Adrenal gland (tissue), 12 donors: ENCODE measurements around the gene MNAT1. TPM values are rescaled to one million over a fixed set of nuclear protein-coding genes. Genes with fewer than 3 reads are reported as not detected.
"Not testable (repeated sequence)": the region's sequence is repeated elsewhere in the genome, so short reads cannot be mapped to it uniquely, and the experiment has no call there.

Experiments used
- DNase-seq, 7 donors: peaks; one replicate each; pipeline ENCODE4 v3.0.0-alpha.2; 2019 to 2020
- H3K27ac ChIP-seq, 5 donors: fragments of 200-600 bp; sonication (generic) in 4 of 5; 1 replicate in 3 of 5; 2 replicates in 2 of 5; pipeline versions ENCODE4 v1.5.1 to v1.8.0; 2016 to 2020; ENCODE audit warnings: mild to moderate bottlenecking in 1 of 5
- H3K27me3 ChIP-seq: fragments of 200-600 bp; 2 replicates; pipeline ENCODE4 v1.8.0; 2021
- H3K36me3 ChIP-seq, 2 donors: fragments of 200-600 bp; replicated peaks in 1 of 2; 1 replicate in 1 of 2; 2 replicates in 1 of 2; pipeline versions ENCODE4 v1.5.1 to v1.8.0; 2018 to 2022
- H3K4me1 ChIP-seq, 2 donors: fragments of 200-600 bp; replicated peaks in 1 of 2; 1 replicate in 1 of 2; 2 replicates in 1 of 2; pipeline versions ENCODE4 v1.5.1 to v1.8.0; 2018 to 2021
- H3K4me3 ChIP-seq, 4 donors: fragments of 200-600 bp; sonication (generic) in 3 of 4; one replicate each; pipeline ENCODE4 v1.5.1; 2016 to 2018
- H3K9me3 ChIP-seq, 3 donors: fragments of 200-600 bp; sonication (generic) in 1 of 3; replicated peaks in 1 of 3; 1 replicate in 2 of 3; 2 replicates in 1 of 3; pipeline versions ENCODE4 v1.5.1 to v1.8.0; 2016 to 2021
- POLR2A ChIP-seq, 2 donors: fragments of 450-650 bp; IDR thresholded peaks; one replicate each; pipeline ENCODE4 v1.6.1; 2017; ENCODE audit warnings: antibody characterized with exemption in 2 of 2, mild to moderate bottlenecking in 2 of 2, moderate library complexity in 1 of 2
- WGBS, 4 donors: extraction: QIAGEN DNeasy Blood & Tissue Kit in 2 of 4; methylation state at CpG; one replicate each; pipeline versions ENCODE4 v1.1.5 to v1.1.7; 2013 to 2017; 5-methylcytosine and 5-hydroxymethylcytosine counted together
- intact Hi-C, 2 donors: fragments of 100-400 bp; cut with DNase I; formaldehyde crosslinking; loops; one replicate each; pipeline versions ENCODE4 v1.14.1 to v1.15.0; 2022 to 2023
- polyA plus RNA-seq, 3 donors: library from polyadenylated mRNA; stranded (reverse); fragments of 200-250 nt in 2 of 3; fragments of 350-450 nt in 1 of 3; fragmentation: Illumina TruSeq in 1 of 3; extraction: RNeasy Lipid Tissue Mini Kit (QIAGEN cat#74804) in 1 of 3; gene quantifications; one replicate each; pipeline ENCODE4 v1.2.3, GENCODE V29; 2013 to 2014
- total RNA-seq, 9 donors: library from RNA; depleted of rRNA in 4 of 9; stranded (reverse); fragments of >200 nt in 4 of 9; fragments of 120-200 nt in 1 of 9; fragmentation: NEBNext Ultra II Directional in 1 of 9; extraction: Animal tissue kit (Norgen Biotek cat#: 25700) in 1 of 9; gene quantifications; one replicate each; pipeline versions ENCODE4 v1.1.0 to v1.2.4, GENCODE V29; 2013 to 2023
- TF ChIP-seq, protein P1 (sequence below), 6 experiments: fragments of 450-650 bp in 4 of 6; fragments of 200-600 bp in 2 of 6; sonication (generic) in 1 of 6; IDR thresholded peaks; 1 replicate in 5 of 6; 2 replicates in 1 of 6; pipeline versions ENCODE4 v1.5.1 to v1.8.0; 2016 to 2021; ENCODE audit warnings: antibody characterized with exemption in 6 of 6, mild to moderate bottlenecking in 2 of 6, moderate library complexity in 1 of 6
- donor health status: healthy with polysubstance abuse.
- donor health status: Bipolar disorder and iron deficiency.
- donor health status: DM: yes; HTN: yes; CAD: no.
- donor health status: DM: no; HTN: no; CAD: no.
- donor health status: DM: no; HTN: no; CAD: no.
- donor health status: DM: yes; HTN: yes; CAD: no.

Gene MNAT1
- total and polyA plus RNA-seq, 12 donors, result 11.7 to 69.2 (median 29.0) TPM

DNA sequence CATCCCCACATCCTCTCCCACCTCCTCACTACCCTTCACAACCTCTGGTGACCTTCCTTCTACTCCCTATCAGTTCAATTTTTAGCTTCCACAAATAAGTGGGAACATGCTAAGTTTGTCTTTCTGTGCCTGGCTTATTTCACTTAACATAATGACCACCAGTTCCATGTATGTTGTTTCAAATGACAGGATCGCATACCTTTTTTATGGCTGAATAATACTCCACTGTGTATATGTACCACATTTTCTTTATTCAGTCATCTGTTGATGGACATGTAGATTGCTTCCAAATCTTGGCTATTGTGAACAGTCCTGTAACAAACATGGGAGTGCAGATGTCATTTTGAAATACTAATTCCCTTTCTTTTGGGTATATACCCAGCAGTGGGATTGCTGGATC, 147.7 kb downstream of the MNAT1 start:
- intact Hi-C loops, result no loop called here
- DNase-seq, result no peak
- Histone ChIP-seq H3K4me3 (no peak overlapping the region), H3K27me3 (no peaks in the 10 kb centered on the region), H3K4me1 (no peaks in the 10 kb centered on the region), H3K27ac (no peak overlapping the region), H3K9me3 (no peaks in the 10 kb centered on the region), H3K36me3 (no peaks in the 10 kb centered on the region)
- 95 to 100% (median 99%) methylated on average over 1 of the region's 1 CpG for WGBS, 4 donors
- TF ChIP-seq POLR2A (IDR thresholded peaks at IDR 0.05), result no peak
- TF ChIP-seq, protein P1, sequence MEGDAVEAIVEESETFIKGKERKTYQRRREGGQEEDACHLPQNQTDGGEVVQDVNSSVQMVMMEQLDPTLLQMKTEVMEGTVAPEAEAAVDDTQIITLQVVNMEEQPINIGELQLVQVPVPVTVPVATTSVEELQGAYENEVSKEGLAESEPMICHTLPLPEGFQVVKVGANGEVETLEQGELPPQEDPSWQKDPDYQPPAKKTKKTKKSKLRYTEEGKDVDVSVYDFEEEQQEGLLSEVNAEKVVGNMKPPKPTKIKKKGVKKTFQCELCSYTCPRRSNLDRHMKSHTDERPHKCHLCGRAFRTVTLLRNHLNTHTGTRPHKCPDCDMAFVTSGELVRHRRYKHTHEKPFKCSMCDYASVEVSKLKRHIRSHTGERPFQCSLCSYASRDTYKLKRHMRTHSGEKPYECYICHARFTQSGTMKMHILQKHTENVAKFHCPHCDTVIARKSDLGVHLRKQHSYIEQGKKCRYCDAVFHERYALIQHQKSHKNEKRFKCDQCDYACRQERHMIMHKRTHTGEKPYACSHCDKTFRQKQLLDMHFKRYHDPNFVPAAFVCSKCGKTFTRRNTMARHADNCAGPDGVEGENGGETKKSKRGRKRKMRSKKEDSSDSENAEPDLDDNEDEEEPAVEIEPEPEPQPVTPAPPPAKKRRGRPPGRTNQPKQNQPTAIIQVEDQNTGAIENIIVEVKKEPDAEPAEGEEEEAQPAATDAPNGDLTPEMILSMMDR (IDR thresholded peaks at IDR 0.05), result no peak

DNA sequence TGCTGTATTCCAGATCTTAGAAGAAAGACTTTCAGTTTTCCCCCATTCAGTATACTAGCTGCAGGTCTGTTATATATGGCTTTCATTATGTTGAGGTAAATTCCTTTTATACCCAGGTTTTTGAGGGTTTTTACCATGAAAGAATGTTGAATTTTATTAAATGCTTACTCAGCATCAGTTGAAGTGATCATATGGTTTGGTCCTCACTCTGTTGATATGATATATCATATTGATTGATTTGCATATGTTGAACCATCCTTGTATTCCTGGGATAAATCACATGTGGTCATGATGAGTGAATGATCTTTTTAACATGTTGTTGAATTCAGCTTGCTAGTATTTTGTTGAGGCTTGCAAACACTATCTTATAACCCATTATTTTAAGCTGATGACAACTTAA, 149.6 kb downstream of the MNAT1 start:
- Histone ChIP-seq H3K9me3 (no peaks in the 10 kb centered on the region), H3K36me3 (no peaks in the 10 kb centered on the region), H3K27ac (no peak overlapping the region), H3K4me1 (no peaks in the 10 kb centered on the region), H3K4me3 (no peak overlapping the region), H3K27me3 (no peaks in the 10 kb centered on the region)
- TF ChIP-seq POLR2A (IDR thresholded peaks at IDR 0.05), result no peak
- TF ChIP-seq, protein P1 (IDR thresholded peaks at IDR 0.05), result no peak
- no peak for DNase-seq
- intact Hi-C loops, result no loop called here

DNA sequence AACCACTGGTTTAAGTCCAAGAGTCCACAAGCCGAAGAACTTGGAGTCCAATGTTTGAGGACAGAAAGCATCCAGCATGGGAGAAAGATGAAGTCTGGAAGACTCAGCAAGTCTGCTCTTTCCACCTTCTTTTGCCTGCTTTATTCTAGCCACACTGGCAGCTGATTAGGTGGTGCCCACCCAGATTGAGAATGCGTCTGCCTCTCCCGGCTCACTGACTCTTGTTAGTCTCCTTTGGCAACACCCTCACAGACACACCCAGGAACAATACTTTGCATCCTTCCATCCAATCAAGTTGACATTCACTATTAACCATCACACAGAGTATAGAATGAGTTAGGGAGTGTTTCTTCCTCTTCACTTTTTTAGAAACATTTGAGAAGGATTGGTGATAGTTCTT, 156.1 kb downstream of the MNAT1 start:
- H3K36me3 ChIP-seq, H3K4me3 ChIP-seq, H3K27me3 ChIP-seq, H3K4me1 ChIP-seq, DNase-seq, H3K9me3 ChIP-seq, H3K27ac ChIP-seq, intact Hi-C loops: not testable (repeated sequence)
- WGBS, 4 donors, result 94 to 96% (median 95%) methylated on average over 3 of the region's 3 CpGs

DNA sequence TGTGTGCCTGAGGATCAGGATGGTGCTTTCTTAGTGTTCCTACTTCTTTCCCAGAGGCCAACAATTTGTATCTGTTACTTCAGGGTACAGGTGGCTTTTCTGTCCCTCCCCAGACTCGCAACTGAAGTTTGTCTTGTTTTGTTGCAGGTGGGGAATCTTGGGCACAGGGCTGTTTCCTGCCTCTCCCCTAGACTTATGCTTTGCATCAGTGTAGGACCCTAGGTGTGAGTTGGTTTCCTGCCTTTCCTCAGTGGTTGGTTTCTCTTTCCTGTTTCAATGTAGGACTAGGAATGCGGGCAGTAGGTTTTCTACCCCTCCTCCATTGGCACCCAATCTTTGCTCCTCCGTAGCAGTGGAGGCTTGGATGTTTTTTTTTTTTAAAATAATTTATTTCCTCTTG, 159.3 kb downstream of the MNAT1 start:
- Histone ChIP-seq H3K36me3 (no peaks in the 10 kb centered on the region), H3K27ac (no peak overlapping the region), H3K4me3 (no peak overlapping the region), H3K4me1 (no peaks in the 10 kb centered on the region), H3K9me3 (no peaks in the 10 kb centered on the region), H3K27me3 (no peaks in the 10 kb centered on the region)
- 91 to 96% (median 94%) methylated on average over 3 of the region's 3 CpGs for WGBS, 4 donors
- TF ChIP-seq, protein P1 (IDR thresholded peaks at IDR 0.05), result no peak
- no peak for TF ChIP-seq POLR2A (IDR thresholded peaks at IDR 0.05)
- intact Hi-C loops, result no loop called here
- DNase-seq, result no peak

DNA sequence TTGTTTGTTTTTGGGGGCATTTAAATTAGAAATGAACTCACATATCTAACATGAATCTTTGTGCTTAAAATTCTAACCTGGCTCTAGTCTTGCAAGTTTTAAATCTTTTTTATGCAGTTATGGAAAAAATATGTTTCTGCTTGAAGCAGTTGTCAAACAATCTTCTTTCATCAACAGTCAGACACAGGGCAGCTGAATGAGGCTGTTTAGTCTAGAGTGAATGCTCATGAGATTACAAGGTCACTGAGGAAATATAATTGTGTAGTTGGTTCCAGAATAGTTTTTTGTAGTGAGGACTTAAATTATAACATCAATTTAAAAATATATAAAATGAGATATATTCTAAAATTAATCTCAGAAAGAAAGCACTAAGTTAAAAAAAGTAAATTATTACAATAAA, 169.8 kb downstream of the MNAT1 start:
- TF ChIP-seq, protein P1 (IDR thresholded peaks at IDR 0.05), result no peak
- TF ChIP-seq POLR2A (IDR thresholded peaks at IDR 0.05), result no peak
- Histone ChIP-seq H3K27ac (no peak overlapping the region), H3K36me3 (no peaks in the 10 kb centered on the region), H3K27me3 (no peaks in the 10 kb centered on the region), H3K4me3 (no peak overlapping the region), H3K9me3 (no peaks in the 10 kb centered on the region), H3K4me1 (peaks cover 0 to 4% of the 10 kb centered on the region in 2 donors)
- DNase-seq, result no peak
- intact Hi-C loops, result no loop called here
